NCI-H146 treated with DMSO at 0.1 percent for 48 hours (cell line): ENCODE measurements around the gene GRIA1.
"Not testable (repeated sequence)": the region's sequence is repeated elsewhere in the genome, so short reads cannot be mapped to it uniquely, and the experiment has no call there.

Experiments used
- DNase-seq: peaks from one replicate; lab custom pipeline; 2025; ENCODE audit not compliant: unreplicated experiment; lab: John Stamatoyannopoulos, UW

Gene GRIA1

GRCh38 chr5:153816870-153817269, 326.4 kb downstream of the GRIA1 start:
- DNase-seq = no peak

GRCh38 chr5:153818626-153819025, 328.2 kb downstream of the GRIA1 start:
- no peak for DNase-seq

- no peak for DNase-seq
These were observed 332.6 kb downstream of the GRIA1 start for GRCh38 chr5:153823036-153823435.

- DNase-seq = no peak
These were observed 334.4 kb downstream of the GRIA1 start for GRCh38 chr5:153824909-153825308.

- DNase-seq = no peak
These were observed 336.9 kb downstream of the GRIA1 start for GRCh38 chr5:153827397-153827796.

GRCh38 chr5:153829510-153830065, 339.1 kb downstream of the GRIA1 start:
- DNase-seq = no peak

- no peak for DNase-seq
These were observed 341.5 kb downstream of the GRIA1 start for GRCh38 chr5:153831973-153832372.

- no peak for DNase-seq
These were observed 345.5 kb downstream of the GRIA1 start for GRCh38 chr5:153835891-153836515.

- not testable (repeated sequence) for DNase-seq
These were observed 359.0 kb downstream of the GRIA1 start for GRCh38 chr5:153849303-153850113.

- no peak for DNase-seq
These were observed 369.9 kb downstream of the GRIA1 start for GRCh38 chr5:153860195-153860886.

- DNase-seq = not testable (repeated sequence)
These were observed 372.4 kb downstream of the GRIA1 start for GRCh38 chr5:153862906-153863305.
